Hematopoietic multipotent progenitor cell (in vitro differentiated cells): ENCODE results near the gene NPIPA2. TPM values are rescaled to one million over a fixed set of nuclear protein-coding genes. Genes with fewer than 3 reads are reported as not detected.
"Not testable (repeated sequence)": the region's sequence is repeated elsewhere in the genome, so short reads cannot be mapped to it uniquely, and the experiment has no call there.

ENCODE experiments used
- DNase-seq, 3 donors: peaks; one replicate each; pipeline ENCODE4 v3.0.0-alpha.2; 2011 to 2015; ENCODE audit warnings: low read depth in 2 of 3, low spot score in 2 of 3
- total RNA-seq: library from RNA; depleted of rRNA; stranded (reverse); fragments of >200 nt; gene quantifications from one replicate; pipeline ENCODE4 v1.2.3, GENCODE V29; 2012

NPIPA2 gene
- total RNA-seq, result not detected

- not testable (repeated sequence) for DNase-seq
These were observed at the start of gene NPIPA2 for GRCh38 chr16:14742273-14743128. Gene NPIPA2, plus strand, starts transcription at chr16:14742533. Its CDS starts 5,533 bp downstream, at chr16:14748066.

GRCh38 chr16:14694129-14694528, 48.2 kb upstream of the NPIPA2 start, which contains the start of gene PLA2G10:
Gene PLA2G10, minus strand, starts transcription at chr16:14694308. Its CDS starts 79 bp downstream, at chr16:14694229.
- not testable (repeated sequence) for DNase-seq

GRCh38 chr16:14701859-14702258, 40.5 kb upstream of the NPIPA2 start:
- DNase-seq, result not testable (repeated sequence)

GRCh38 chr16:14702672-14703071, 39.7 kb upstream of the NPIPA2 start:
- not testable (repeated sequence) for DNase-seq

GRCh38 chr16:14703156-14704011, 38.9 kb upstream of the NPIPA2 start, which contains the start of gene NPIPA3:
Gene NPIPA3, plus strand, starts transcription at chr16:14703411. Its CDS starts 5,533 bp downstream, at chr16:14708944.
- not testable (repeated sequence) for DNase-seq

GRCh38 chr16:14733233-14733632, 9.1 kb upstream of the NPIPA2 start:
- DNase-seq, result not testable (repeated sequence)

- not testable (repeated sequence) for DNase-seq
These were observed 1.4 kb upstream of the NPIPA2 start for GRCh38 chr16:14740832-14741385.

GRCh38 chr16:14741794-14742193, 539 bp upstream of the NPIPA2 start:
- not testable (repeated sequence) for DNase-seq

- not testable (repeated sequence) for DNase-seq
These were observed 31.3 kb downstream of the NPIPA2 start for GRCh38 chr16:14773654-14774053.

- DNase-seq, result not testable (repeated sequence)
These were observed 33.3 kb downstream of the NPIPA2 start for GRCh38 chr16:14775624-14776023.

- DNase-seq, result not testable (repeated sequence)
These were observed 34.4 kb downstream of the NPIPA2 start for GRCh38 chr16:14776763-14777162.

GRCh38 chr16:14779368-14779877, 37.1 kb downstream of the NPIPA2 start:
- DNase-seq, result not testable (repeated sequence)

- DNase-seq, result not testable (repeated sequence)
These were observed 43.8 kb downstream of the NPIPA2 start for GRCh38 chr16:14786180-14786579.

GRCh38 chr16:14789577-14789976, 47.2 kb downstream of the NPIPA2 start:
- not testable (repeated sequence) for DNase-seq

- not testable (repeated sequence) for DNase-seq
These were observed 48.1 kb downstream of the NPIPA2 start for GRCh38 chr16:14790320-14790956.

- DNase-seq, result not testable (repeated sequence)
These were observed 50.6 kb downstream of the NPIPA2 start for GRCh38 chr16:14792914-14793313.

- not testable (repeated sequence) for DNase-seq
These were observed 55.2 kb downstream of the NPIPA2 start for GRCh38 chr16:14797558-14797957.

GRCh38 chr16:14803577-14803976, 61.2 kb downstream of the NPIPA2 start:
- DNase-seq, result not testable (repeated sequence)

- DNase-seq, result not testable (repeated sequence)
These were observed 64.9 kb downstream of the NPIPA2 start for GRCh38 chr16:14807184-14807678.

GRCh38 chr16:14813890-14814289, 71.6 kb downstream of the NPIPA2 start:
- not testable (repeated sequence) for DNase-seq
